Retinal pigment epithelial cell (primary cell): ENCODE data around the gene LRRN1.

ENCODE experiments used
- DNase-seq: peaks from one replicate; pipeline ENCODE4 v3.0.0-alpha.2; 2010; ENCODE audit warnings: low read depth
- H3K4me3 ChIP-seq: 2 replicates; pipeline ENCODE4 v1.5.1; 2011; ENCODE audit warnings: mild to moderate bottlenecking, low read length, control low read depth, moderate library complexity
- CTCF ChIP-seq: conservative IDR thresholded peaks from 2 replicates; pipeline ENCODE4 v1.5.1; 2011; ENCODE audit warnings: low read depth, low read length, control low read depth, inconsistent platforms

The LRRN1 gene

GRCh38 chr3:3772920-3773319 lies 26.3 kb upstream of the LRRN1 start:
- DNase-seq, result no peak
- H3K4me3 ChIP-seq, result no peak overlapping the region
- TF ChIP-seq CTCF, result no peak

GRCh38 chr3:3776607-3777006 lies 22.6 kb upstream of the LRRN1 start:
- DNase-seq, result no peak
- no peak overlapping the region for H3K4me3 ChIP-seq
- no peak for TF ChIP-seq CTCF

GRCh38 chr3:3778216-3778615 lies 21.0 kb upstream of the LRRN1 start:
- TF ChIP-seq CTCF, result no peak
- no peak for DNase-seq
- H3K4me3 ChIP-seq, result no peak overlapping the region

GRCh38 chr3:3778641-3779270 lies 20.5 kb upstream of the LRRN1 start:
- DNase-seq, result no peak
- H3K4me3 ChIP-seq, result no peak overlapping the region
- TF ChIP-seq CTCF, result no peak

GRCh38 chr3:3782457-3782856 lies 16.8 kb upstream of the LRRN1 start:
- DNase-seq, result no peak
- no peak for TF ChIP-seq CTCF
- no peak overlapping the region for H3K4me3 ChIP-seq

GRCh38 chr3:3783210-3783609 lies 16.0 kb upstream of the LRRN1 start:
- no peak overlapping the region for H3K4me3 ChIP-seq
- no peak for TF ChIP-seq CTCF
- no peak for DNase-seq

- DNase-seq, result no peak
- no peak for TF ChIP-seq CTCF
- H3K4me3 ChIP-seq, result no peak overlapping the region
Measured at GRCh38 chr3:3783696-3784095, 15.5 kb upstream of the LRRN1 start.
